Measurements from ENCODE around the gene SSX5.
"Not testable (repeated sequence)": the region's sequence is repeated elsewhere in the genome, so short reads cannot be mapped to it uniquely, and the experiment has no call there.

DNA sequence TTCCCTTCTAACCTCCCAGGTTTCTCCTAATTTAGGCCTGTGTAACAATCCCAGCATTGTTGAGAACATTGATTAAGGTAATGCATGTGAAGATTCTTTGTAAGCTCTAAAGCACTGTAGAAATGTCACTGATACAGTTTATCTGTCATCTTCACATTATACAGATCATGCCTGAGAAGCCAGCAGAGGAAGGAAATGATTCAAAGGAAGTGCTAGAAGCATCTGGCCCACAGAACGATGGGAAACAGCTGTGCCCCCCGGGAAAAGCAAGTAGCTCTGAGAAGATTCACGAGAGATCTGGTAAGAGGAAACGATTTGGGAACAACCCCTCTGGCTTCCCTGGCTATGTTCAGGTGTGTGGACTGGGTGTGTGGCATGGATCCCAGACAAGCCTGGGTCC lies 17.7 kb upstream of the SSX5 start:
- TF ChIP-seq, protein P1, sequence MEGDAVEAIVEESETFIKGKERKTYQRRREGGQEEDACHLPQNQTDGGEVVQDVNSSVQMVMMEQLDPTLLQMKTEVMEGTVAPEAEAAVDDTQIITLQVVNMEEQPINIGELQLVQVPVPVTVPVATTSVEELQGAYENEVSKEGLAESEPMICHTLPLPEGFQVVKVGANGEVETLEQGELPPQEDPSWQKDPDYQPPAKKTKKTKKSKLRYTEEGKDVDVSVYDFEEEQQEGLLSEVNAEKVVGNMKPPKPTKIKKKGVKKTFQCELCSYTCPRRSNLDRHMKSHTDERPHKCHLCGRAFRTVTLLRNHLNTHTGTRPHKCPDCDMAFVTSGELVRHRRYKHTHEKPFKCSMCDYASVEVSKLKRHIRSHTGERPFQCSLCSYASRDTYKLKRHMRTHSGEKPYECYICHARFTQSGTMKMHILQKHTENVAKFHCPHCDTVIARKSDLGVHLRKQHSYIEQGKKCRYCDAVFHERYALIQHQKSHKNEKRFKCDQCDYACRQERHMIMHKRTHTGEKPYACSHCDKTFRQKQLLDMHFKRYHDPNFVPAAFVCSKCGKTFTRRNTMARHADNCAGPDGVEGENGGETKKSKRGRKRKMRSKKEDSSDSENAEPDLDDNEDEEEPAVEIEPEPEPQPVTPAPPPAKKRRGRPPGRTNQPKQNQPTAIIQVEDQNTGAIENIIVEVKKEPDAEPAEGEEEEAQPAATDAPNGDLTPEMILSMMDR (IDR thresholded peaks at IDR 0.05; ENCODE audit: extremely low read depth in 1 of 2, insufficient read depth in 1 of 2, low read depth in 1 of 2, low read length in 2 of 2) = not testable (repeated sequence)
- TF ChIP-seq POLR2A (IDR thresholded peaks at IDR 0.05; ENCODE audit: low read depth, low read length); POLR2AphosphoS5 (IDR thresholded peaks at IDR 0.05; ENCODE audit: insufficient read depth, low read depth, low read length): not testable (repeated sequence)

Data from endothelial cell of umbilical vein (primary cell).